Measurements from ENCODE around the gene USP21.

DNA sequence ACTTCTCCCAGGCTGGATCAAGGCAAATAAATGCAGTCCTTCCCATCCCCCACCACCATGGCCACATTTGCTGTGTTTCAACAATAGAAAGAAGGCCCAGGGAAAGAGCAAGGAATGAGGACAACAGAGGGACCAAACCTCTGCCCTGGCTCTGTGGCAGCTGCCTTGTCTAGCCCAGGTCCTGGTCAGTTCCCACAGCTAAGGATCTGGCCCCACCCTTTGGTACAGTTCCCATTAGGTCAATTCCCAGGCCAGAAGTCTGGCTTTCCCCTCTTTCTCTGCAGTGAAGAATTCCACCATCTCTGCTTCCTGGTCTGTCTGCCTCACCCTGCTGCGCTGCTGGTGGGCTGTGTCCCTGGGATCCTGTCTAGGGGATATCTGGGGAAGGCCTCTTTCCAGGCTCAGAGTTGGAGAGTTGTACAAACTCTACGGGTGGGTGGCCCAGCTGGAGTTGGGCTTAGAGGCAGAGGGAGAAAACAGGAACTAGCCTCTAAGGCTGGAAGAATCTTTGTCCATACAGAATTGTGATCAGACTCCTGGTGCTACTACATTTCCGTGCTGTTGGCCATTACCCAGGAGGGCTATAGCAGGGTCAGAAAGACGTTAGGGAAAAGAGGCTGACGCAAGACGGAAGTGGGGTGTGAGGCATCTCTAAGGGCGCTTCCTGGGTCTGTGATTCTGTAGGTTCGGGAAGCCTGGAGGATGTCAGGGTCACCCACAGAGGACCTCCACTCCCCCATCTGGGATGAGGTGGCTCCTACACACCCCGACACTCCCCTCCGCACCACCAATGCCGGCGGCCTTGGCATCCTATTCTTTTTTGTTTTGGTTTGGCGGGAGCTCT lies 41.9 kb downstream of the USP21 start:
- TF ChIP-seq, protein P1, sequence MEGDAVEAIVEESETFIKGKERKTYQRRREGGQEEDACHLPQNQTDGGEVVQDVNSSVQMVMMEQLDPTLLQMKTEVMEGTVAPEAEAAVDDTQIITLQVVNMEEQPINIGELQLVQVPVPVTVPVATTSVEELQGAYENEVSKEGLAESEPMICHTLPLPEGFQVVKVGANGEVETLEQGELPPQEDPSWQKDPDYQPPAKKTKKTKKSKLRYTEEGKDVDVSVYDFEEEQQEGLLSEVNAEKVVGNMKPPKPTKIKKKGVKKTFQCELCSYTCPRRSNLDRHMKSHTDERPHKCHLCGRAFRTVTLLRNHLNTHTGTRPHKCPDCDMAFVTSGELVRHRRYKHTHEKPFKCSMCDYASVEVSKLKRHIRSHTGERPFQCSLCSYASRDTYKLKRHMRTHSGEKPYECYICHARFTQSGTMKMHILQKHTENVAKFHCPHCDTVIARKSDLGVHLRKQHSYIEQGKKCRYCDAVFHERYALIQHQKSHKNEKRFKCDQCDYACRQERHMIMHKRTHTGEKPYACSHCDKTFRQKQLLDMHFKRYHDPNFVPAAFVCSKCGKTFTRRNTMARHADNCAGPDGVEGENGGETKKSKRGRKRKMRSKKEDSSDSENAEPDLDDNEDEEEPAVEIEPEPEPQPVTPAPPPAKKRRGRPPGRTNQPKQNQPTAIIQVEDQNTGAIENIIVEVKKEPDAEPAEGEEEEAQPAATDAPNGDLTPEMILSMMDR (IDR thresholded peaks at IDR 0.05; ENCODE audit: low read length): no peak
- TF ChIP-seq EZH2 (IDR thresholded peaks at IDR 0.05; ENCODE audit: borderline replicate concordance, low read length): no peak

Data from OCI-LY1 (cell line).